WTC11 (cell line): Measurements from ENCODE around the gene FGFR4. TPM values are rescaled to one million over a fixed set of nuclear protein-coding genes. Genes with fewer than 3 reads are reported as not detected.

Source experiments
- ELF4 ChIP-seq: sonication (generic); formaldehyde crosslinking; IDR thresholded peaks from 2 replicates; pipeline ENCODE4 v1.8.1; 2022; ENCODE audit warnings: low read depth, mild to moderate bottlenecking, moderate library complexity, missing genetic modification reagents
- GRHL2 ChIP-seq: fragments of 250-450 bp; sonication (Bioruptor Pico); IDR thresholded peaks from 2 replicates; pipeline ENCODE4 v1.8.0; 2022; ENCODE audit warnings: mild to moderate bottlenecking, moderate library complexity; ENCODE audit not compliant: insufficient replicate concordance, severe bottlenecking
- IRF2 ChIP-seq: sonication (generic); formaldehyde crosslinking; IDR thresholded peaks from 2 replicates; pipeline ENCODE4 v1.8.0; 2022; ENCODE audit warnings: low read depth, missing genetic modification reagents, borderline replicate concordance
- KAT7 ChIP-seq: sonication (generic); formaldehyde crosslinking; IDR thresholded peaks from 2 replicates; pipeline ENCODE4 v1.8.1; 2023; ENCODE audit warnings: missing genetic modification reagents, mild to moderate bottlenecking, borderline replicate concordance
- MXD4 ChIP-seq: fragments of 250-450 bp; sonication (Bioruptor Pico); IDR thresholded peaks from 2 replicates; pipeline ENCODE4 v1.8.0; 2021; ENCODE audit warnings: mild to moderate bottlenecking, moderate library complexity, borderline replicate concordance
- NFATC4 ChIP-seq: fragments of 250-450 bp; sonication (Bioruptor Pico); IDR thresholded peaks from 2 replicates; pipeline ENCODE4 v1.9.0; 2021; ENCODE audit warnings: mild to moderate bottlenecking
- PRRX2 ChIP-seq: fragments of 250-450 bp; sonication (Bioruptor Pico); IDR thresholded peaks from 2 replicates; pipeline ENCODE4 v1.8.0; 2021; ENCODE audit warnings: mild to moderate bottlenecking
- RELA ChIP-seq: sonication (generic); formaldehyde crosslinking; IDR thresholded peaks from 2 replicates; pipeline ENCODE4 v1.8.1; 2022; ENCODE audit warnings: missing genetic modification reagents, mild to moderate bottlenecking, borderline replicate concordance
- SMAD3 ChIP-seq: sonication (generic); formaldehyde crosslinking; IDR thresholded peaks from 2 replicates; pipeline ENCODE4 v1.8.0; 2022; ENCODE audit warnings: missing genetic modification reagents, mild to moderate bottlenecking, borderline replicate concordance
- SP1 ChIP-seq: sonication (generic); formaldehyde crosslinking; conservative IDR thresholded peaks from 2 replicates; pipeline ENCODE4 v1.8.1; 2022; ENCODE audit warnings: missing genetic modification reagents
- TCF7 ChIP-seq: sonication (generic); formaldehyde crosslinking; IDR thresholded peaks from 2 replicates; pipeline ENCODE4 v1.8.0; 2022; ENCODE audit warnings: mild to moderate bottlenecking, low read depth, missing genetic modification reagents, moderate library complexity
- ZNF121 ChIP-seq: sonication (generic); formaldehyde crosslinking; IDR thresholded peaks from 2 replicates; pipeline ENCODE4 v1.8.0; 2023; ENCODE audit warnings: missing genetic modification reagents
- ZNF138 ChIP-seq: sonication (generic); formaldehyde crosslinking; conservative IDR thresholded peaks from 2 replicates; pipeline ENCODE4 v1.8.1; 2022; ENCODE audit warnings: mild to moderate bottlenecking, moderate library complexity, missing genetic modification reagents
- ZNF219 ChIP-seq: sonication (generic); formaldehyde crosslinking; IDR thresholded peaks from 2 replicates; pipeline ENCODE4 v1.8.0; 2023; ENCODE audit warnings: missing genetic modification reagents, mild to moderate bottlenecking, borderline replicate concordance
- ZNF232 ChIP-seq: sonication (generic); formaldehyde crosslinking; IDR thresholded peaks from 2 replicates; pipeline ENCODE4 v1.8.0; 2022; ENCODE audit warnings: mild to moderate bottlenecking, missing genetic modification reagents
- ZNF263 ChIP-seq: sonication (generic); formaldehyde crosslinking; IDR thresholded peaks from 2 replicates; pipeline ENCODE4 v1.8.1; 2022; ENCODE audit warnings: low read depth, mild to moderate bottlenecking, moderate library complexity, missing genetic modification reagents
- total RNA-seq: library from RNA; stranded (reverse); gene quantifications from 3 replicates; pipeline ENCODE4 v1.2.3, GENCODE V29; 2021
- TF ChIP-seq, protein P1 (sequence below): sonication (generic); formaldehyde crosslinking; IDR thresholded peaks from 2 replicates; pipeline ENCODE4 v1.8.1; 2023; ENCODE audit warnings: mild to moderate bottlenecking, moderate library complexity, missing genetic modification reagents
- TF ChIP-seq, protein P2 (sequence below): sonication (generic); formaldehyde crosslinking; IDR thresholded peaks from 2 replicates; pipeline ENCODE4 v1.8.0; 2023; ENCODE audit warnings: missing genetic modification reagents
- TF ChIP-seq, protein P3 (sequence below): sonication (generic); formaldehyde crosslinking; IDR thresholded peaks from 2 replicates; pipeline ENCODE4 v1.8.1; 2023; ENCODE audit warnings: mild to moderate bottlenecking, missing genetic modification reagents, borderline replicate concordance
- TF ChIP-seq, protein P4 (sequence below): sonication (generic); formaldehyde crosslinking; IDR thresholded peaks from 2 replicates; pipeline ENCODE4 v1.8.1; 2022; ENCODE audit warnings: low read depth, missing genetic modification reagents, borderline replicate concordance
- TF ChIP-seq, protein P5 (sequence below): sonication (generic); formaldehyde crosslinking; IDR thresholded peaks from 2 replicates; pipeline ENCODE4 v1.8.1; 2023; ENCODE audit warnings: mild to moderate bottlenecking, missing genetic modification reagents
- TF ChIP-seq, protein P6 (sequence below): sonication (generic); formaldehyde crosslinking; IDR thresholded peaks from 2 replicates; pipeline ENCODE4 v1.8.0; 2023; ENCODE audit warnings: missing genetic modification reagents, mild to moderate bottlenecking, borderline replicate concordance
- TF ChIP-seq, protein P7 (sequence below): sonication (generic); formaldehyde crosslinking; IDR thresholded peaks from 2 replicates; pipeline ENCODE4 v1.8.1; 2023; ENCODE audit warnings: mild to moderate bottlenecking, missing genetic modification reagents, moderate library complexity

FGFR4 gene
- total RNA-seq, 1 experiment from 2014 or later, result 108 TPM

DNA sequence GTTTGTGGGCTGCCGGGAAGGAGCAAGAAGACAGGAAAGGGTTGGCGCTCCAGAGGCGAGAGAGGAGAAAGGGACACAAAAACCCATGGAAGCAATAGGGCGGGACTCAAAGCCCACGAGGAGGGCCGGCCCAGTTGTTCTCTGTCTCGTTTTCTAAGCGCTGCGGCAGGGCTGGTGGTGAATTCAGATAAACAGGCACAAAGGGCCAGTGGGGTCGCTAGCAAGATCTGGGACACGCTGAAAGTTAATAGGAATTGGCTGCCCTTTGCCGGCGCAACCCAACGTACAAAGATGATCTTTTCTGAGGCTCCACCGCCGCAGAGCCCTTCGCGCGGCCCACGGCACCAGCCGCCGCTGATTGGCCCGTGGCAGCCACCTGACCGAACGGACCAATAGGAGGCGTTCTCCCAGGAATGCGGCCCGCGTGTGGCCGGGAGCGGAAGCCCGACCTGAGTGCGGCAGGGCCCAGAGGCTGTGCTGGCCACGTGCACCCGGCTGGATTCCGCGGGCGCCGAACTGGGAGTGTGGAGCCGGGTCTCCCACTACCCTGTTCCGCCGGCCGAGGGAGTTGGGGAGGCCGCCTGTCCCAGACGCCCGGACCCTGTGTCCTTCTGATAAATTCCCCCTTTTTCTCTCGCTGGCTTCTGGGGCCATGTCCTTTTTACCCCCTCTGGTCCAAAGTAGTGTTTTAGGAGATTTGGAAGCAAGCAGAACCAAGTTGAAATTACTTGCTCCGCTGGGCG is 30.1 kb downstream of the FGFR4 start (continued):
- TF ChIP-seq IRF2 (CRISPR knock-in tag) (peak; percentile 84), RELA (CRISPR knock-in tag) (peak; percentile 98), KAT7 (peak; percentile 87; the same call in 1 of the 2 replicates), SP1 (peak; percentile 76), ZNF263 (CRISPR knock-in tag) (peak; percentile 76), ZNF138 (peak; percentile 93; the same call in 1 of the 2 replicates), SMAD3 (peak; percentile 97), GRHL2 (CRISPR knock-in tag) (no peak), ZNF219 (CRISPR knock-in tag) (peak; percentile 94), NFATC4 (CRISPR knock-in tag) (no peak), ZNF121 (peak; percentile 77), TCF7 (CRISPR knock-in tag) (peak; percentile 92), MXD4 (CRISPR knock-in tag) (no peak), ELF4 (CRISPR knock-in tag) (peak; percentile 71; the same call in 1 of the 2 replicates), PRRX2 (CRISPR knock-in tag) (no peak), ZNF232 (CRISPR knock-in tag) (peak; percentile 97)
- TF ChIP-seq, protein P1, sequence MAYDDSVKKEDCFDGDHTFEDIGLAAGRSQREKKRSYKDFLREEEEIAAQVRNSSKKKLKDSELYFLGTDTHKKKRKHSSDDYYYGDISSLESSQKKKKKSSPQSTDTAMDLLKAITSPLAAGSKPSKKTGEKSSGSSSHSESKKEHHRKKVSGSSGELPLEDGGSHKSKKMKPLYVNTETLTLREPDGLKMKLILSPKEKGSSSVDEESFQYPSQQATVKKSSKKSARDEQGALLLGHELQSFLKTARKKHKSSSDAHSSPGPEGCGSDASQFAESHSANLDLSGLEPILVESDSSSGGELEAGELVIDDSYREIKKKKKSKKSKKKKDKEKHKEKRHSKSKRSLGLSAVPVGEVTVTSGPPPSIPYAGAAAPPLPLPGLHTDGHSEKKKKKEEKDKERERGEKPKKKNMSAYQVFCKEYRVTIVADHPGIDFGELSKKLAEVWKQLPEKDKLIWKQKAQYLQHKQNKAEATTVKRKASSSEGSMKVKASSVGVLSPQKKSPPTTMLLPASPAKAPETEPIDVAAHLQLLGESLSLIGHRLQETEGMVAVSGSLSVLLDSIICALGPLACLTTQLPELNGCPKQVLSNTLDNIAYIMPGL (CRISPR knock-in tag), result peak; percentile 87; the same call in 1 of the 2 replicates
- TF ChIP-seq, protein P2, sequence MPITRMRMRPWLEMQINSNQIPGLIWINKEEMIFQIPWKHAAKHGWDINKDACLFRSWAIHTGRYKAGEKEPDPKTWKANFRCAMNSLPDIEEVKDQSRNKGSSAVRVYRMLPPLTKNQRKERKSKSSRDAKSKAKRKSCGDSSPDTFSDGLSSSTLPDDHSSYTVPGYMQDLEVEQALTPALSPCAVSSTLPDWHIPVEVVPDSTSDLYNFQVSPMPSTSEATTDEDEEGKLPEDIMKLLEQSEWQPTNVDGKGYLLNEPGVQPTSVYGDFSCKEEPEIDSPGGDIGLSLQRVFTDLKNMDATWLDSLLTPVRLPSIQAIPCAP, result peak; percentile 98
- TF ChIP-seq, protein P3, sequence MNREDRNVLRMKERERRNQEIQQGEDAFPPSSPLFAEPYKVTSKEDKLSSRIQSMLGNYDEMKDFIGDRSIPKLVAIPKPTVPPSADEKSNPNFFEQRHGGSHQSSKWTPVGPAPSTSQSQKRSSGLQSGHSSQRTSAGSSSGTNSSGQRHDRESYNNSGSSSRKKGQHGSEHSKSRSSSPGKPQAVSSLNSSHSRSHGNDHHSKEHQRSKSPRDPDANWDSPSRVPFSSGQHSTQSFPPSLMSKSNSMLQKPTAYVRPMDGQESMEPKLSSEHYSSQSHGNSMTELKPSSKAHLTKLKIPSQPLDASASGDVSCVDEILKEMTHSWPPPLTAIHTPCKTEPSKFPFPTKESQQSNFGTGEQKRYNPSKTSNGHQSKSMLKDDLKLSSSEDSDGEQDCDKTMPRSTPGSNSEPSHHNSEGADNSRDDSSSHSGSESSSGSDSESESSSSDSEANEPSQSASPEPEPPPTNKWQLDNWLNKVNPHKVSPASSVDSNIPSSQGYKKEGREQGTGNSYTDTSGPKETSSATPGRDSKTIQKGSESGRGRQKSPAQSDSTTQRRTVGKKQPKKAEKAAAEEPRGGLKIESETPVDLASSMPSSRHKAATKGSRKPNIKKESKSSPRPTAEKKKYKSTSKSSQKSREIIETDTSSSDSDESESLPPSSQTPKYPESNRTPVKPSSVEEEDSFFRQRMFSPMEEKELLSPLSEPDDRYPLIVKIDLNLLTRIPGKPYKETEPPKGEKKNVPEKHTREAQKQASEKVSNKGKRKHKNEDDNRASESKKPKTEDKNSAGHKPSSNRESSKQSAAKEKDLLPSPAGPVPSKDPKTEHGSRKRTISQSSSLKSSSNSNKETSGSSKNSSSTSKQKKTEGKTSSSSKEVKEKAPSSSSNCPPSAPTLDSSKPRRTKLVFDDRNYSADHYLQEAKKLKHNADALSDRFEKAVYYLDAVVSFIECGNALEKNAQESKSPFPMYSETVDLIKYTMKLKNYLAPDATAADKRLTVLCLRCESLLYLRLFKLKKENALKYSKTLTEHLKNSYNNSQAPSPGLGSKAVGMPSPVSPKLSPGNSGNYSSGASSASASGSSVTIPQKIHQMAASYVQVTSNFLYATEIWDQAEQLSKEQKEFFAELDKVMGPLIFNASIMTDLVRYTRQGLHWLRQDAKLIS, result peak; percentile 67; the same call in 1 of the 2 replicates
- TF ChIP-seq, protein P4, sequence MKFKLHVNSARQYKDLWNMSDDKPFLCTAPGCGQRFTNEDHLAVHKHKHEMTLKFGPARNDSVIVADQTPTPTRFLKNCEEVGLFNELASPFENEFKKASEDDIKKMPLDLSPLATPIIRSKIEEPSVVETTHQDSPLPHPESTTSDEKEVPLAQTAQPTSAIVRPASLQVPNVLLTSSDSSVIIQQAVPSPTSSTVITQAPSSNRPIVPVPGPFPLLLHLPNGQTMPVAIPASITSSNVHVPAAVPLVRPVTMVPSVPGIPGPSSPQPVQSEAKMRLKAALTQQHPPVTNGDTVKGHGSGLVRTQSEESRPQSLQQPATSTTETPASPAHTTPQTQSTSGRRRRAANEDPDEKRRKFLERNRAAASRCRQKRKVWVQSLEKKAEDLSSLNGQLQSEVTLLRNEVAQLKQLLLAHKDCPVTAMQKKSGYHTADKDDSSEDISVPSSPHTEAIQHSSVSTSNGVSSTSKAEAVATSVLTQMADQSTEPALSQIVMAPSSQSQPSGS, result peak; percentile 89
- TF ChIP-seq, protein P5, sequence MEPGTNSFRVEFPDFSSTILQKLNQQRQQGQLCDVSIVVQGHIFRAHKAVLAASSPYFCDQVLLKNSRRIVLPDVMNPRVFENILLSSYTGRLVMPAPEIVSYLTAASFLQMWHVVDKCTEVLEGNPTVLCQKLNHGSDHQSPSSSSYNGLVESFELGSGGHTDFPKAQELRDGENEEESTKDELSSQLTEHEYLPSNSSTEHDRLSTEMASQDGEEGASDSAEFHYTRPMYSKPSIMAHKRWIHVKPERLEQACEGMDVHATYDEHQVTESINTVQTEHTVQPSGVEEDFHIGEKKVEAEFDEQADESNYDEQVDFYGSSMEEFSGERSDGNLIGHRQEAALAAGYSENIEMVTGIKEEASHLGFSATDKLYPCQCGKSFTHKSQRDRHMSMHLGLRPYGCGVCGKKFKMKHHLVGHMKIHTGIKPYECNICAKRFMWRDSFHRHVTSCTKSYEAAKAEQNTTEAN, result peak; percentile 97
- TF ChIP-seq, protein P6, sequence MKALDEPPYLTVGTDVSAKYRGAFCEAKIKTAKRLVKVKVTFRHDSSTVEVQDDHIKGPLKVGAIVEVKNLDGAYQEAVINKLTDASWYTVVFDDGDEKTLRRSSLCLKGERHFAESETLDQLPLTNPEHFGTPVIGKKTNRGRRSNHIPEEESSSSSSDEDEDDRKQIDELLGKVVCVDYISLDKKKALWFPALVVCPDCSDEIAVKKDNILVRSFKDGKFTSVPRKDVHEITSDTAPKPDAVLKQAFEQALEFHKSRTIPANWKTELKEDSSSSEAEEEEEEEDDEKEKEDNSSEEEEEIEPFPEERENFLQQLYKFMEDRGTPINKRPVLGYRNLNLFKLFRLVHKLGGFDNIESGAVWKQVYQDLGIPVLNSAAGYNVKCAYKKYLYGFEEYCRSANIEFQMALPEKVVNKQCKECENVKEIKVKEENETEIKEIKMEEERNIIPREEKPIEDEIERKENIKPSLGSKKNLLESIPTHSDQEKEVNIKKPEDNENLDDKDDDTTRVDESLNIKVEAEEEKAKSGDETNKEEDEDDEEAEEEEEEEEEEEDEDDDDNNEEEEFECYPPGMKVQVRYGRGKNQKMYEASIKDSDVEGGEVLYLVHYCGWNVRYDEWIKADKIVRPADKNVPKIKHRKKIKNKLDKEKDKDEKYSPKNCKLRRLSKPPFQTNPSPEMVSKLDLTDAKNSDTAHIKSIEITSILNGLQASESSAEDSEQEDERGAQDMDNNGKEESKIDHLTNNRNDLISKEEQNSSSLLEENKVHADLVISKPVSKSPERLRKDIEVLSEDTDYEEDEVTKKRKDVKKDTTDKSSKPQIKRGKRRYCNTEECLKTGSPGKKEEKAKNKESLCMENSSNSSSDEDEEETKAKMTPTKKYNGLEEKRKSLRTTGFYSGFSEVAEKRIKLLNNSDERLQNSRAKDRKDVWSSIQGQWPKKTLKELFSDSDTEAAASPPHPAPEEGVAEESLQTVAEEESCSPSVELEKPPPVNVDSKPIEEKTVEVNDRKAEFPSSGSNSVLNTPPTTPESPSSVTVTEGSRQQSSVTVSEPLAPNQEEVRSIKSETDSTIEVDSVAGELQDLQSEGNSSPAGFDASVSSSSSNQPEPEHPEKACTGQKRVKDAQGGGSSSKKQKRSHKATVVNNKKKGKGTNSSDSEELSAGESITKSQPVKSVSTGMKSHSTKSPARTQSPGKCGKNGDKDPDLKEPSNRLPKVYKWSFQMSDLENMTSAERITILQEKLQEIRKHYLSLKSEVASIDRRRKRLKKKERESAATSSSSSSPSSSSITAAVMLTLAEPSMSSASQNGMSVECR (CRISPR knock-in tag), result peak; percentile 98
- TF ChIP-seq, protein P7, sequence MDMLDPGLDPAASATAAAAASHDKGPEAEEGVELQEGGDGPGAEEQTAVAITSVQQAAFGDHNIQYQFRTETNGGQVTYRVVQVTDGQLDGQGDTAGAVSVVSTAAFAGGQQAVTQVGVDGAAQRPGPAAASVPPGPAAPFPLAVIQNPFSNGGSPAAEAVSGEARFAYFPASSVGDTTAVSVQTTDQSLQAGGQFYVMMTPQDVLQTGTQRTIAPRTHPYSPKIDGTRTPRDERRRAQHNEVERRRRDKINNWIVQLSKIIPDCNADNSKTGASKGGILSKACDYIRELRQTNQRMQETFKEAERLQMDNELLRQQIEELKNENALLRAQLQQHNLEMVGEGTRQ, result peak; percentile 98
